Trophoblast cell (in vitro differentiated cells and primary cell): ENCODE results near the gene MYEOV.

Source experiments
- DNase-seq, 2 donors: peaks; one replicate each; pipeline ENCODE4 v3.0.0-alpha.2; 2016
- H2AFZ ChIP-seq: 2 replicates; pipeline ENCODE4 v1.6.1; 2013; ENCODE audit warnings: low read length, moderate library complexity, mild to moderate bottlenecking; ENCODE audit not compliant: insufficient read depth, poor library complexity
- H2AK5ac ChIP-seq: 2 replicates; pipeline ENCODE4 v1.6.1; 2013; ENCODE audit warnings: mild to moderate bottlenecking, low read length
- H2BK120ac ChIP-seq: 2 replicates; pipeline ENCODE4 v1.6.1; 2013; ENCODE audit warnings: low read length, mild to moderate bottlenecking, moderate library complexity; ENCODE audit not compliant: insufficient read depth, poor library complexity
- H2BK12ac ChIP-seq: 2 replicates; pipeline ENCODE4 v1.6.1; 2013; ENCODE audit warnings: mild to moderate bottlenecking, low read length, moderate library complexity
- H2BK5ac ChIP-seq: 2 replicates; pipeline ENCODE4 v1.6.1; 2013; ENCODE audit warnings: low read length, low read depth, moderate library complexity, mild to moderate bottlenecking; ENCODE audit not compliant: poor library complexity
- H3K14ac ChIP-seq: 2 replicates; pipeline ENCODE4 v1.6.1; 2013; ENCODE audit warnings: mild to moderate bottlenecking, low read length
- H3K18ac ChIP-seq: 2 replicates; pipeline ENCODE4 v1.6.1; 2013; ENCODE audit warnings: mild to moderate bottlenecking, low read length
- H3K23ac ChIP-seq: 2 replicates; pipeline ENCODE4 v1.6.1; 2013; ENCODE audit warnings: low read length
- H3K27ac ChIP-seq: 2 replicates; pipeline ENCODE4 v1.5.1; 2013; ENCODE audit warnings: low read depth, mild to moderate bottlenecking, inconsistent platforms, low read length, moderate library complexity
- H3K27me3 ChIP-seq: 2 replicates; pipeline ENCODE4 v1.6.1; 2013; ENCODE audit warnings: inconsistent platforms, mild to moderate bottlenecking, low read length, moderate library complexity; ENCODE audit not compliant: insufficient read depth
- H3K36me3 ChIP-seq, 2 experiments: 1 replicate in 1 of 2; 2 replicates in 1 of 2; pipeline ENCODE4 v1.6.1; 2013; ENCODE audit warnings: low read length in 2 of 2, mild to moderate bottlenecking in 2 of 2, moderate library complexity in 1 of 2; ENCODE audit not compliant: insufficient read depth in 2 of 2, control insufficient read depth in 1 of 2
- H3K4ac ChIP-seq: 2 replicates; pipeline ENCODE4 v1.6.1; 2013; ENCODE audit warnings: low read depth, mild to moderate bottlenecking, low read length, moderate library complexity
- H3K4me1 ChIP-seq, 2 experiments: 1 replicate in 1 of 2; 2 replicates in 1 of 2; pipeline ENCODE4 v1.6.1; 2013; ENCODE audit warnings: low read length in 2 of 2, mild to moderate bottlenecking in 2 of 2, moderate library complexity in 1 of 2; ENCODE audit not compliant: insufficient read depth in 2 of 2, control insufficient read depth in 1 of 2
- H3K4me2 ChIP-seq: 2 replicates; pipeline ENCODE4 v1.6.1; 2013; ENCODE audit warnings: inconsistent platforms, mild to moderate bottlenecking, low read length, moderate library complexity
- H3K4me3 ChIP-seq: 2 replicates; pipeline ENCODE4 v1.5.1; 2013; ENCODE audit warnings: mild to moderate bottlenecking, low read depth, low read length, inconsistent platforms
- H3K79me1 ChIP-seq: one replicate; pipeline ENCODE4 v1.6.1; 2013; ENCODE audit warnings: low read length
- H3K79me2 ChIP-seq: 2 replicates; pipeline ENCODE4 v1.6.1; 2013; ENCODE audit warnings: low read length, mild to moderate bottlenecking; ENCODE audit not compliant: control insufficient read depth, insufficient read depth, poor library complexity
- H3K9ac ChIP-seq: 2 replicates; pipeline ENCODE4 v1.6.1; 2013; ENCODE audit warnings: mild to moderate bottlenecking, low read length
- H3K9me3 ChIP-seq: 2 replicates; pipeline ENCODE4 v1.6.1; 2013; ENCODE audit warnings: low read depth, mild to moderate bottlenecking, control low read depth, inconsistent platforms, low read length; ENCODE audit not compliant: insufficient read depth
- H4K12ac ChIP-seq: 2 replicates; pipeline ENCODE4 v1.6.1; 2013; ENCODE audit warnings: low read depth, mild to moderate bottlenecking, low read length, moderate library complexity
- H4K8ac ChIP-seq: 2 replicates; pipeline ENCODE4 v1.6.1; 2013; ENCODE audit warnings: low read depth, mild to moderate bottlenecking, low read length, moderate library complexity
- H4K91ac ChIP-seq: one replicate; pipeline ENCODE4 v1.6.1; 2013; ENCODE audit warnings: low read depth, mild to moderate bottlenecking, low read length, moderate library complexity
- WGBS: extraction: QIAGEN DNeasy Blood & Tissue Kit; methylation state at CpG from one replicate; pipeline ENCODE4 v1.1.7; 2013; ENCODE audit warnings: missing lambda C conversion rate; ENCODE audit not compliant: insufficient read length, insufficient coverage; ENCODE audit errors: extremely low coverage; 5-methylcytosine and 5-hydroxymethylcytosine counted together

MYEOV gene

DNA sequence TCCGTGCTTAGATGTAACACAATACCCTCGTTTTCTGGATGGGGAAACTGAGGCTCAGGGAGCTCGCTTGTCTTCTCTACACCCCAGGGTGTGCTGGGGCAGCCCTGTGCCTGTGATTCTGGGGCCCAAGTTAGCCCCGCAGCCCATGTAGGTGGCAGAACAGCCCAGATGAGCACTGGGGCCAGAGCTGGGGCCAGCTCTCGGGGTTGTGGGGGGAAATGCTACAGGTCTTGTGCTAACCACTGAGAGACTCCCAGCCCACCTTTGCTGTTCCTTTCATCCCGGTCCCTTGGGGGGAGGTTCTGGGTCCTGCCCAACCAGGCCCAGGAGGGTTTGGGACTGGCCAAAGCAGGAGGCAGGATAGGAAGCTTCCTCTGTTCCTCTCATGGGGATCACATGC is 13.5 kb downstream of the MYEOV start:
- Histone ChIP-seq H3K27me3 (no peaks in the 10 kb centered on the region), H3K9me3 (peaks cover 7% of the 10 kb centered on the region), H3K4me2 (no peak overlapping the region), H3K79me1 (peaks cover under 1% of the 10 kb centered on the region), H2BK12ac (no peak overlapping the region), H2AFZ (no peak overlapping the region), H3K4ac (no peak overlapping the region), H2BK5ac (no peak overlapping the region), H4K8ac (no peak overlapping the region), H3K18ac (no peak overlapping the region), H3K4me3 (no peak overlapping the region), H3K27ac (no peak overlapping the region), H2BK120ac (no peak overlapping the region), H3K36me3 (no peaks in the 10 kb centered on the region), H4K91ac (no peak overlapping the region), H3K23ac (no peak overlapping the region), H3K14ac (no peak overlapping the region), H3K9ac (no peak overlapping the region), H4K12ac (no peak overlapping the region), H2AK5ac (no peak overlapping the region), H3K4me1 (no peaks in the 10 kb centered on the region), H3K79me2 (no peaks in the 10 kb centered on the region)
- no CpG with 5 or more reads among the region's 6 CpGs for WGBS
- no peak for DNase-seq

GRCh38 chr11:69307871-69308431 is 14.0 kb downstream of the MYEOV start:
- WGBS, result no CpG with 5 or more reads among the region's 12 CpGs
- Histone ChIP-seq H4K12ac (no peak overlapping the region), H3K4me3 (peak overlapping the region; percentile 40), H3K79me2 (no peaks in the 10 kb centered on the region), H3K14ac (no peak overlapping the region), H2AFZ (no peak overlapping the region), H3K27ac (no peak overlapping the region), H3K18ac (no peak overlapping the region), H3K4me1 (no peaks in the 10 kb centered on the region), H2BK5ac (no peak overlapping the region), H3K23ac (no peak overlapping the region), H3K27me3 (no peaks in the 10 kb centered on the region), H2BK120ac (no peak overlapping the region), H3K9ac (no peak overlapping the region), H3K9me3 (peaks cover 7% of the 10 kb centered on the region), H3K4me2 (no peak overlapping the region), H4K91ac (no peak overlapping the region), H3K79me1 (no peaks in the 10 kb centered on the region), H2AK5ac (no peak overlapping the region), H3K36me3 (no peaks in the 10 kb centered on the region), H4K8ac (no peak overlapping the region), H3K4ac (no peak overlapping the region), H2BK12ac (no peak overlapping the region)
- no peak for DNase-seq

GRCh38 chr11:69308491-69308911 is 14.5 kb downstream of the MYEOV start:
- Histone ChIP-seq H3K4me1 (no peaks in the 10 kb centered on the region), H4K12ac (no peak overlapping the region), H2AFZ (no peak overlapping the region), H3K27me3 (no peaks in the 10 kb centered on the region), H3K79me1 (no peaks in the 10 kb centered on the region), H4K91ac (no peak overlapping the region), H2BK12ac (no peak overlapping the region), H3K14ac (no peak overlapping the region), H3K18ac (no peak overlapping the region), H3K9me3 (peaks cover 7% of the 10 kb centered on the region), H3K79me2 (no peaks in the 10 kb centered on the region), H3K36me3 (no peaks in the 10 kb centered on the region), H2AK5ac (no peak overlapping the region), H4K8ac (no peak overlapping the region), H2BK120ac (no peak overlapping the region), H3K4me2 (no peak overlapping the region), H3K27ac (no peak overlapping the region), H3K23ac (no peak overlapping the region), H3K4ac (no peak overlapping the region), H3K4me3 (no peak overlapping the region), H3K9ac (no peak overlapping the region), H2BK5ac (no peak overlapping the region)
- peak; percentile 36 to 70 for DNase-seq
- no CpG with 5 or more reads among the region's 9 CpGs for WGBS

DNA sequence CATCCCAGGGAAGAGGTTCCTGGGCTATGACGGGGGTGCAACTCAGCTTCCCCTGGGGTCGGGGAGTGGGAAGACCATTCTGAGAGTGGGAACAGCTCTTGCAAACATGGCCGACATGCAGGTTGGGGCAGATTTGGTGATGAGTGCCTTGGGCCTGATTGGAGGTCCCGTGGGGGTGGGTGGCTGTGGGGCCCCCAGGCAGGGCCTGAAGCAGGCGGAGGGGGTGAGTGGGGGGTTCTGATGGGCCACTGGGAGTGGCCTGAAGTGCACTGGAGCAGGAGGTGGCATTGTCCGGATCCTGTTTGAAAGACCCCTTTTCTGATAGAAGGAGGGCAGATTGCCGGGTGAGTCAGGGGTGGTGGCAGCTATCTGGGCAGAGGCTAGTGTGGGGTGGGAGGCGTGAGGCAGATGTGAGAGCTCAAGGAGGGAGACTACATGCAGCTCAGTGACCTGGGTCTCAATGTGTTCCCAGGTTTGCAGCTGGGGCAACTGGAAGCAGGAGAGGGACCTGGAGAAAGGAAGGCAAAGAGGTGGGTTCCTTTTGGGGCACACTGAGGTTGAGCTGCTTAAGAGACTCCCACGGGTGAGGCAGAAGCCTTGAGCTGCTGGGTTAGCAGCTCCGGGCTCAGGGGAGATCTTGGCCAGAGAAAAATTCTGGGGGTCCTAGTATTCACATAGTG is 15.1 kb downstream of the MYEOV start:
- WGBS, result no CpG with 5 or more reads among the region's 10 CpGs
- Histone ChIP-seq H3K14ac (no peak overlapping the region), H4K8ac (no peak overlapping the region), H3K27ac (no peak overlapping the region), H2BK120ac (no peak overlapping the region), H3K27me3 (no peaks in the 10 kb centered on the region), H3K4me3 (no peak overlapping the region), H3K23ac (no peak overlapping the region), H3K79me2 (no peaks in the 10 kb centered on the region), H4K91ac (no peak overlapping the region), H3K4me2 (no peak overlapping the region), H2BK5ac (no peak overlapping the region), H3K9me3 (peaks cover 7% of the 10 kb centered on the region), H3K79me1 (no peaks in the 10 kb centered on the region), H2AK5ac (no peak overlapping the region), H4K12ac (no peak overlapping the region), H3K36me3 (no peaks in the 10 kb centered on the region), H3K4me1 (no peaks in the 10 kb centered on the region), H2AFZ (no peak overlapping the region), H3K18ac (no peak overlapping the region), H2BK12ac (no peak overlapping the region), H3K4ac (no peak overlapping the region), H3K9ac (no peak overlapping the region)
- no peak for DNase-seq
